ENCODE measurements around the gene CYP1B1. TPM values are rescaled to one million over a fixed set of nuclear protein-coding genes. Genes with fewer than 3 reads are reported as not detected.
A peak's percentile ranks its signal among the peaks of the same experiment; 100 is the strongest.

Gene CYP1B1
- total and polyA plus RNA-seq, 2 of the 4 experiments (the other 2 are of a cell fraction), result 0.65 to 1.1 TPM

- no TSS peak for BruUV-seq (replicated peaks)
- Histone ChIP-seq H3K36me3 (ENCODE audit: control insufficient read depth, insufficient read depth, low read length) (no peaks in the 10 kb centered on the region), H2AFZ (replicated peaks; ENCODE audit: low read length, poor library complexity) (no peak overlapping the region), H2BK5ac (ENCODE audit: low read depth, low read length, poor library complexity, severe bottlenecking) (no peak overlapping the region), H3K27me3 (ENCODE audit: control insufficient read depth, insufficient read depth, low read length) (peaks cover 8% of the 10 kb centered on the region; the same call in 1 of the 2 replicates), H3K4me1 (ENCODE audit: control insufficient read depth, insufficient read depth, low read length) (peaks cover 6% of the 10 kb centered on the region), H3K9me1 (ENCODE audit: insufficient read depth, low read length) (peaks cover 2% of the 10 kb centered on the region; the same call in 1 of the 2 replicates), H3K9me3 (ENCODE audit: control insufficient read depth, insufficient read depth, low read length) (peaks cover 2% of the 10 kb centered on the region; the same call in 1 of the 2 replicates), H3K4ac (ENCODE audit: low read depth, low read length) (no peak overlapping the region), H4K5ac (ENCODE audit: low read depth, low read length) (no peak overlapping the region), H3K56ac (ENCODE audit: extremely low read depth, insufficient read depth, low read length) (no peak overlapping the region), H4K91ac (ENCODE audit: insufficient read depth, low read depth, low read length) (no peak overlapping the region; the same call in 1 of the 2 replicates), H2AK9ac (replicated peaks; ENCODE audit: low read depth, low read length, poor library complexity) (no peak overlapping the region), H2BK20ac (ENCODE audit: low read depth, low read length) (peak overlapping the region; percentile 49; the same call in 1 of the 2 replicates), H3K4me2 (ENCODE audit: low read depth, low read length) (no peak overlapping the region), H2BK120ac (ENCODE audit: low read depth, low read length) (no peak overlapping the region), H3K18ac (ENCODE audit: low read depth, low read length) (no peak overlapping the region), H3K23ac (ENCODE audit: low read depth, low read length) (no peak overlapping the region), H4K20me1 (ENCODE audit: insufficient read depth, low read length) (no peaks in the 10 kb centered on the region), H3K9ac (ENCODE audit: low read depth, low read length) (no peak overlapping the region), H2AK5ac (ENCODE audit: low read depth, low read length) (no peak overlapping the region), H3K14ac (replicated peaks; ENCODE audit: low read depth, low read length) (no peak overlapping the region), H3K79me1 (ENCODE audit: low read depth in 1 of 2, low read length in 2 of 2) (no peaks in the 10 kb centered on the region), H3K4me3 (ENCODE audit: insufficient read depth, low read depth, low read length) (no peak overlapping the region), H4K8ac (ENCODE audit: low read depth in 2 of 2, low read length in 2 of 2) (no peak overlapping the region), H3K27ac (ENCODE audit: insufficient read depth, low read length) (no peak overlapping the region), H2BK15ac (ENCODE audit: low read depth, low read length) (no peak overlapping the region)
- in situ Hi-C loops (cut with MboI; ENCODE audit: low sequenced_read_pairs) (no loop called here), intact Hi-C loops (cut with micrococcal nuclease) (no loop called here), dilution Hi-C loops (cut with HindIII; ENCODE audit: low sequenced_read_pairs, unreplicated experiment) (no loop called here)
- no peak for ATAC-seq (ENCODE audit: low read depth)
- TF ChIP-seq MXI1 (IDR thresholded peaks at IDR 0.05; ENCODE audit: borderline replicate concordance, low read depth, low read length) (no peak), FOS (IDR thresholded peaks at IDR 0.05; ENCODE audit: low read depth, low read length) (no peak), RFX5 (IDR thresholded peaks at IDR 0.05; ENCODE audit: low read depth, low read length) (no peak), SMC3 (IDR thresholded peaks at IDR 0.05; ENCODE audit: low read depth, low read length) (no peak)
- CTCF ChIA-PET, result no interaction called here
- WGBS, 2 experiments (ENCODE audit: extremely low coverage in 2 of 2, insufficient read length in 1 of 2), result 100% methylated on average over 2 of the region's 17 CpGs; no CpG with 5 or more reads in 1 of the 2 experiments
- POLR2A ChIA-PET (ENCODE audit: unreplicated experiment), result no interaction called here
- no peak for DNase-seq
Observed at GRCh38 chr2:38107738-38108410, 31.9 kb upstream of the CYP1B1 start.

Data from IMR-90 (cell line).